H1 (cell line): ENCODE measurements around the gene ARHGEF19. TPM values are rescaled to one million over a fixed set of nuclear protein-coding genes. Genes with fewer than 3 reads are reported as not detected.

Experiments
- ASH2L ChIP-seq: fragments of 200-600, 300-600 bp; sonication (generic); IDR thresholded peaks from one replicate; pipeline ENCODE4 v1.7.1; 2017; ENCODE audit warnings: low read length
- CHD2 ChIP-seq: IDR thresholded peaks from 2 replicates; pipeline ENCODE4 v1.6.1; 2012; ENCODE audit warnings: low read length, improper control_type of control experiment
- CHD7 ChIP-seq: fragments of 300-600 bp; sonication (generic); IDR thresholded peaks from 2 replicates; pipeline ENCODE4 v1.7.1; 2012; ENCODE audit warnings: low read length, moderate library complexity, mild to moderate bottlenecking, inconsistent platforms; ENCODE audit not compliant: insufficient replicate concordance
- EGR1 ChIP-seq: IDR thresholded peaks from 2 replicates; pipeline ENCODE4 v1.6.1; 2011; ENCODE audit warnings: low read depth, low read length, borderline replicate concordance
- FOSL1 ChIP-seq: IDR thresholded peaks from 2 replicates; pipeline ENCODE4 v1.6.1; 2011; ENCODE audit warnings: mild to moderate bottlenecking, low read depth, low read length, moderate library complexity; ENCODE audit not compliant: insufficient read depth
- GABPA ChIP-seq: IDR thresholded peaks from 2 replicates; pipeline ENCODE4 v1.6.1; 2011; ENCODE audit warnings: mild to moderate bottlenecking, low read length, moderate library complexity, borderline replicate concordance; ENCODE audit not compliant: insufficient read depth
- NRF1 ChIP-seq: IDR thresholded peaks from 2 replicates; pipeline ENCODE4 v1.6.1; 2011; ENCODE audit warnings: mild to moderate bottlenecking, low read depth, low read length, improper control_type of control experiment
- RNF2 ChIP-seq: fragments of 200-900, 300-1000 bp; sonication (generic); IDR thresholded peaks from 2 replicates; pipeline ENCODE4 v1.7.1; 2016; ENCODE audit warnings: borderline replicate concordance, low read depth, mild to moderate bottlenecking, antibody characterized with exemption, low read length; ENCODE audit not compliant: poor library complexity, severe bottlenecking; ENCODE audit errors: missing control alignments
- RXRA ChIP-seq: IDR thresholded peaks from 2 replicates; pipeline ENCODE4 v1.6.1; 2011; ENCODE audit warnings: low read depth, mild to moderate bottlenecking, low read length, moderate library complexity; ENCODE audit not compliant: insufficient read depth
- SP4 ChIP-seq: IDR thresholded peaks from 2 replicates; pipeline ENCODE4 v1.6.1; 2012; ENCODE audit warnings: low read length, inconsistent platforms
- TEAD4 ChIP-seq: IDR thresholded peaks from 2 replicates; pipeline ENCODE4 v1.6.1; 2012; ENCODE audit warnings: low read depth, low read length, inconsistent platforms, mixed read lengths
- polyA plus RNA-seq, 7 experiments: library from polyadenylated mRNA; depleted of rRNA in 3 of 7; stranded (reverse) in 5 of 7; unstranded in 2 of 7; fragments of >200 nt in 5 of 7; fragments of 200-250 nt in 2 of 7; gene quantifications; 1 replicate in 5 of 7; 2 replicates in 1 of 7; 4 replicates in 1 of 7; pipeline versions ENCODE4 v1.2.1 to v1.2.3, GENCODE V29; 2011 to 2013; ENCODE audit warnings: missing spikeins in 2 of 7, mixed read lengths in 2 of 7
- total RNA-seq: library from RNA; stranded (reverse); fragmentation: NEBNext Ultra II Directional; extraction: Animal tissue kit (Norgen Biotek cat#: 25700); gene quantifications from 2 replicates; pipeline ENCODE4 v1.2.1, GENCODE V29; 2021

Gene ARHGEF19
- total and polyA plus RNA-seq, 2 of the 8 experiments (the other 6 are each of a cell fraction or from before 2014, with no cell fraction given), result 47.5 to 56.4 TPM

- peak; percentile 94 for TF ChIP-seq NRF1
- TF ChIP-seq TEAD4, result no peak
- no peak for TF ChIP-seq CHD2
- TF ChIP-seq RNF2, result no peak
- no peak for TF ChIP-seq CHD7
- TF ChIP-seq FOSL1, result no peak
- no peak for TF ChIP-seq GABPA
- peak; percentile 52; the same call in 1 of the 2 replicates for TF ChIP-seq SP4
- TF ChIP-seq EGR1, result no peak
- TF ChIP-seq ASH2L, result no peak
- 0 out of 2 replicates have a peak, but pooled peaks have one; percentile 65 for TF ChIP-seq RXRA
These were observed 14.2 kb upstream of the ARHGEF19 start (continued) for GRCh38 chr1:16226490-16227179.
